GM12891 (cell line): ENCODE measurements around the gene CEMIP.

Experiments
- DNase-seq: peaks from one replicate; pipeline ENCODE4 v3.0.0; 2011; ENCODE audit warnings: low spot score; ENCODE audit not compliant: insufficient read length
- FAIRE-seq: peaks from 2 replicates; lab custom pipeline; 2011; peaks lifted over from hg19 to GRCh38; lab: Jason Lieb, UNC
- PAX5 ChIP-seq: IDR thresholded peaks from 2 replicates; pipeline ENCODE4 v1.6.1; 2011; ENCODE audit warnings: low read length, moderate library complexity, mild to moderate bottlenecking; ENCODE audit not compliant: insufficient read depth, severe bottlenecking
- POLR2A ChIP-seq: IDR thresholded peaks from 2 replicates; pipeline ENCODE4 v1.6.1; 2011; ENCODE audit warnings: low read depth, low read length, control low read depth
- POLR2AphosphoS5 ChIP-seq: IDR thresholded peaks from 2 replicates; pipeline ENCODE4 v1.6.1; 2011; ENCODE audit warnings: low read depth, low read length, control low read depth
- POU2F2 ChIP-seq: IDR thresholded peaks from 2 replicates; pipeline ENCODE4 v1.6.1; 2011; ENCODE audit warnings: low read depth, mild to moderate bottlenecking, control low read depth, low read length, moderate library complexity
- SPI1 ChIP-seq: IDR thresholded peaks from 2 replicates; pipeline ENCODE4 v1.6.1; 2011; ENCODE audit warnings: low read depth, low read length, control low read depth
- TAF1 ChIP-seq: IDR thresholded peaks from 2 replicates; pipeline ENCODE4 v1.6.1; 2011; ENCODE audit warnings: low read depth, low read length, control low read depth

CEMIP gene

GRCh38 chr15:80815106-80815505 is 35.9 kb downstream of the CEMIP start:
- TF ChIP-seq PAX5 (no peak), POLR2AphosphoS5 (no peak)

GRCh38 chr15:80816049-80816653 is 37.0 kb downstream of the CEMIP start:
- FAIRE-seq (no peak), DNase-seq (no peak)
- TF ChIP-seq PAX5 (no peak), POLR2A (no peak), TAF1 (no peak), POU2F2 (no peak), SPI1 (no peak), POLR2AphosphoS5 (no peak)

More at GRCh38 chr15:80815106-80815505, 35.9 kb downstream of the CEMIP start:
- no peak for FAIRE-seq
- no peak for DNase-seq

GRCh38 chr15:80816936-80817335 is 37.8 kb downstream of the CEMIP start:
- DNase-seq: no peak
- TF ChIP-seq POU2F2 (no peak), PAX5 (no peak), POLR2A (no peak), POLR2AphosphoS5 (no peak)
- FAIRE-seq: no peak

GRCh38 chr15:80817901-80818300 is 38.7 kb downstream of the CEMIP start:
- TF ChIP-seq POLR2AphosphoS5 (no peak), POLR2A (no peak), TAF1 (no peak), PAX5 (no peak), SPI1 (no peak), POU2F2 (no peak)
- DNase-seq (no peak), FAIRE-seq (no peak)

GRCh38 chr15:80819001-80819400 is 39.8 kb downstream of the CEMIP start:
- no peak for DNase-seq
- no peak for TF ChIP-seq PAX5
- TF ChIP-seq POLR2A: no peak
- TF ChIP-seq SPI1: no peak
- no peak for TF ChIP-seq POLR2AphosphoS5
- TF ChIP-seq POU2F2: no peak
- no peak for TF ChIP-seq TAF1
- FAIRE-seq: no peak

- no peak for TF ChIP-seq PAX5
- DNase-seq (no peak), FAIRE-seq (no peak)
These were observed 40.9 kb downstream of the CEMIP start for GRCh38 chr15:80820092-80820491.

- FAIRE-seq: no peak
- no peak for TF ChIP-seq PAX5
- TF ChIP-seq POLR2AphosphoS5: no peak
- no peak for TF ChIP-seq SPI1
- no peak for TF ChIP-seq POLR2A
- TF ChIP-seq TAF1: no peak
- no peak for TF ChIP-seq POU2F2
- no peak for DNase-seq
These were observed 43.1 kb downstream of the CEMIP start for GRCh38 chr15:80822256-80822655.

- TF ChIP-seq POU2F2 (no peak), POLR2A (no peak), SPI1 (no peak), PAX5 (no peak), POLR2AphosphoS5 (no peak), TAF1 (no peak)
- FAIRE-seq (no peak), DNase-seq (no peak)
These were observed 43.5 kb downstream of the CEMIP start for GRCh38 chr15:80822676-80823075.

- TF ChIP-seq PAX5 (no peak), POLR2A (no peak), TAF1 (no peak), POU2F2 (no peak), POLR2AphosphoS5 (no peak), SPI1 (no peak)
- FAIRE-seq: no peak
- DNase-seq: no peak
These were observed 44.0 kb downstream of the CEMIP start for GRCh38 chr15:80823120-80823519.

- DNase-seq (no peak), FAIRE-seq (no peak)
- TF ChIP-seq TAF1 (no peak), SPI1 (peak; percentile 95), POLR2A (no peak), PAX5 (no peak)
These were observed 44.8 kb downstream of the CEMIP start for GRCh38 chr15:80823995-80824394.
